ENCODE results near the gene ASPN.

ASPN gene

DNA sequence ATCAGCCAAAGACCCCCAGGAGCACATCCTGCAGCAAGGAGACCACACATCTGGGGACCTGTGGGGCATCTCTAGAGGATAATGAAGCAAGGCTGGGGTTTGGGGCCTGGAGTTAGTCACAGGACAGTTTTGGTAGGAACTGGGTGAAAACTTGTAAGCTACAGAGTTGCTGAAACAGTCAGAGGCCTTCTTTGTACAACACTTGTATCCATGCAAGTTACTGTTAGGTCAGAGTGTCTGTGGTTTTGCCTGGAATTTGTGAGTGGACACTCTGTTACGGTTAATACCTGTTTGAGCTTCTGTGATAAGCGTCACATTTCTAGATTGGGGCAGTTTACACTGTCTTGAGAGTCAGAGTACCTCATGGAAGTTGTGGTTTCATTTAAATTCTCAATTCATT is 22.6 kb upstream of the ASPN start:
- no peak for DNase-seq (ENCODE audit: low read depth)

DNA sequence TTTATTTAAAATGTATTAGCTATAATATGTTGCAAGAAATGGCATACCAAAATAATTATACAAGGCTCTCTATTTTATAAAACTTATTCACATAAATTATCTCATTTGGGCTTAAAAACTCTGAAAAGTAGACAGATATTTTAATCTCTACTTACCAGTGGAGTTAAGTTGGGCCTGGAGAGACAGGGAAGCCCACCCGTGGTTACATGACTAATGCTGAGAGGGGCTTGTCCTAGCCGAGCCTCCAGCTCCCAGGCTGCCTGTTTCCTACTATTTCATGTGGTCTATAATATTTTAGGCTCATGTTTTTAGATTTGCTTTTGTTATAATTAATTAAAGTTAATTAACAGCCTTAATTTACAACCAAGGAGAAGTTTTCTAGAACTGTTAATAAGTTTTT is 20.9 kb upstream of the ASPN start:
- DNase-seq (ENCODE audit: low read depth), result no peak

DNA sequence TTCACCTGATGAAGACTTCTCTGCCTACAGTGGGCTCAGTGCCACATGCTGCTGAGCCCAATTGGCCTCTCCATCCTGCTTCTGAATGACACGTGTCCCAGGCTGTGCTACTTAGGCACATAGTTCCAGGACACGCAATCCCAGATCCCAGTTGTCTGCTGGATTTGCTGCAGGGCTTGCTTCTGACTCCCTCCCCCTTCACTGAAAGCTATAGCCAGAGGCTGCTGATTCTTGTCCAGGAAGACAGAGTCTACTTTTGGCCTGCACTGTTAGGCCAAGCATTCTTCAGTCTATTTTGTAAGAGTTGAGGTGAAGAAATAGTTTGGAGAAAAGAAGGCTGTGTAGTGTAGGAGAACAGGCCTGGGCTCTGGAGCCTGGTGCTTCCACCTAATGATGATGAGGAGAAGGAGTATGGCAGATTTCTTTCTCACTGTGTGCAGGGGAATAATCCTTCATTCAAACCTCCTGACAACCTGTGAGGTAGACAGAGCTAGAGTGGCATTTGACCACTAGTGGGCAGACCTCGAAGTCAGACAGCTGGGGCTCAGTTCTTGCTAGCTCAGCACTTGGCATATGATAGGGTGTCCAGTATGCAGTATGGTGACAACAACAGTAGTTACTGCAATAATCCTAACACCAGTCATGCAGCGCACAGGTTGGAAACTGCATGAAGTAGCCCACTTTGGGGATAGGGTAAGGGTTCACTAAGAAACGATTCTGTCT is 19.5 kb upstream of the ASPN start:
- DNase-seq (ENCODE audit: low read depth), result no peak

DNA sequence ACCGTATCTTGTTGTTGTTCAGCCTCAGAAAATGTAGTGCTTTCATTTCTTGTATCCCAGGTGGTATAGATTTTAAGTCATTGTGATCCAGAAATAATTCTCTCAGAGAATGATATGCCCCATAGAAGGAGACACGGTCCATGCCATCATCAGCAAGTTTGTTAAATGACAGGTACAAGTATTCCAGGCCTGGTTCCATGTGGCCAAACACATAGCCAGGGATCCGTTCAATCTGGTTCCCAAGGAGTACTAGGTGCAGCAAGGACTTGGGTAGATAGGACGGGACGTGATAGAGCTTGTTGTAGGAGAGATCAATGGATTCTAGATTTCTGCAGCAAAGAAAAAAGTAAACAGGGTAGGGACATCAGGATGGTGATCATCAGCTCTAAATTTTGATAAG is 18.4 kb upstream of the ASPN start:
- no peak for DNase-seq (ENCODE audit: low read depth)

DNA sequence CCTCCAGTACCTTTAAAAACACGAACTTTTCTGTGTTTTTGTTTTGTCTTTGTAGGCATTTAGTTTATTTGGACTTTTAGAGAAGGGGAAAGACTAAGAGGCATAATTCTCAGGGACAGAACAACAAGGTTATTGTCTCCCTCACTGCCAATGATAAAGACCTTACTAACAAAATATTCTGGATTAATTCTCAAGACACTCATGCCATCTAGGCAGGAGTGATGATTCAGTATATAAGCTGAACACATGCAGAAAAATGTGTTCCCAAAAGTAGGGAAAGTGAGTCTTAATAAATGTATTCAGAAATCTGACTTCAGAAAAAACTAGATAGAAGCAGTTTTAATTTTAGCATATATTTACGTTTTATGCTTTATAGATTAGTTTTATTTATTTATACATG is 17.4 kb upstream of the ASPN start:
- DNase-seq (ENCODE audit: low read depth), result no peak

DNA sequence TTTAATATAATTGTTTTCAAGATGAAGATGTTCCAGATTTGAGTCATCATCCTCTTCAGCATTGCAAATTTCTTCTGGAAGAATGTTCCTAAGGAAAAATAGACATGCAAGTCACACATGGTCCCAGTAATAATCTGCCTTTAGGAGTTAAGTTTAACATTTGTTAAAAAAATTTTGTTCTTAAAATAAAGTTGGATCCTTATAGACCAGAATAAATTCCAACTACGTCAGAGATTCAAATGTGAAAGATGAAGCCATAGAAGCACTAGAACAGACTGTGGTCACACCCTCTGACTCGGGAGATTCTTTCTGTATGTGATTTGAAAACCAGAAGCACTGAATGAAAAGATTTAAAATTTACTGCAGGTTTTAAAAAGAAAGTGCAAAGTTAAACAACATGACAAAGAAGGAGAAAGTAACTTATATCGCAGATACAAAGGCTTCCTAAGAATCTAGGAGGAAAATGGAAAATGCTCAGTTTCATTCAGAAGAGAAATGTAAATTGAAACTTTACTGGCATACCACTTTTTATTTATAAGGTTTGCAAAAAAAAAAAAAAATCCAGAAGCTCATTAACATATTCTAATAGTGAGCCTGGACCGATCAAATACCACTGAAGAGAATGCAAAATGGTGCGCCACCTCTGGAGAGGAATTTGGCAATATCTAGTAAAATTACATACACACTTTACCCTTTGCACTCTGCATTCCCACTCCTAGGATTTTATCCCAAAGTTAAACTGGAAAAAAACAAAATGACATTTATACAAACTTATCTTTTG is 14.3 kb upstream of the ASPN start:
- DNase-seq (ENCODE audit: low read depth), result no peak

DNA sequence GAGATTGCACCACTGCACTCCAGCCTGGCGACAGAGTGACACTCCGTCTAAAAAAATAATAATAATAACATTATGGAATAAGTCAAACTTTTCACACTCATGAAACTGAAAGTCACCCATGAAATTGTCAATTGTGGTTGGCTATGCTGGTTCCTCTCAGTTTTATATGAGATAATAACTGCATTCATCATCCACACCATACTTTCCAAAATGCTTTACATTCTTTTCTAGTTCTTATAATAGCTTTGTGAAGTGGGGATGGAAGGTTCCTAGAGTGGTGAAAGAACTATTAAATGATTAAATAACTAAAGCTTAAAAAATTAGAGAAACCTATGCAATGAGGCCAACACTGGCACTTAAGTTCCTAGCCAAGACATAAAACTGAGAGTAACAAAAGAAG is 12.6 kb upstream of the ASPN start:
- no peak for DNase-seq (ENCODE audit: low read depth)

DNA sequence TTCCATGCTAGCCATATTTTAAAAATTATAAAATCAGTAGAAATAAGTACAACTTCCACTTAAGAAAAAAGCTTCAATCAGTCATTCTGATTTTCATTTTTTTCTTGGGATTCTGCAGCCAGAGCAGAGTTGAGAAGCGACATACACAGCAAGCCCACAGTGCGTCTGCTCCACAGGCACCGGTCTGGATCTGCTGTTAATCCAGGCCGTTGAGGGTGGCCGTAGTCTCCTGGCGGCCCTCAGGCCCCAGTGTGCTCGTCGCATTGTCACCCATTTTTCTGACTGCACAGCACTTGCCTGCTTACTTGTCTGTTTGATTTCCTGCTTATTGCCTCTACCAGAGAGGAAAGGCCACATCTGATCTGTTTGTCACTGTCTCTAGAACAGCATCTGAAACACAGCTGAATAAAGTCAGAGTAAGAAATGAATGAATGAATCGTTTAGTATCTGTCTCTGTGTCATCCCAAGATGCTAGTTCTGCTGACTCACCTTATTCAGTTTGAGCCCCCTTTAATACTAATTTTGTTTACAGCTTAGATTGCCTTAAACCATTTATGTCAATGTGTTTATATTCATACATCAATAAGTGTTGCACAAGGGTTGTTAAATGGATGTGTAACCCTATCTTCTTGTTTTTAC is 11.6 kb upstream of the ASPN start:
- no peak for DNase-seq (ENCODE audit: low read depth)

DNA sequence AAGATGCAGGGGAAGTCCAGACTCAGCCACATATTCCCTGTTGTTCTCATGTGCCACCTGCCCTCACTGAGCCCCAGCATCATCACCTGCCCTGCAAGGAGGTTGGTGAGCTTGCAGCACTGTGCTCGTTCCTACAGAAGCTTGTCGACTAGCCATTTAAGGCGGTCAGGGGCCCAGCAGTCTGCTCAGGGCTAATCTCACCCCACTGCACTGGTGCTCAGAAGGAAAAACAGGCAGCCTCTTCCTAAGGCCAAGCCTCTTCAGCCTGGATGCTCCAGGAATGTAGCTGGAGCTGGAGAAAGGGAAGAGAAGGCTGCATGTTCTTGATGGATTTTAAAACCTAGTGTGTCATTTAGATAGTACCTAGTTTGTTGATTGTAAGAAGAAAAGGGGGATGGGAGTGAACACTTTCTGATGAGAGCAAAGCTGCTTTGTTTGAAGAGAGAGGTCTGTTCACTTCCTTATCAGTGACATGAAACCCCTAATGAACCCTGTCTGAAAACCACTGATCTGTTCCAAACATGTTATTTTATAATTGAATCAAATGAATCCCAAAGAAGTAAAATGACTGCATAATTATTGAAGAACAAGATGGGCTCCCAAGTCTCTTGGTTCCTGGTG is 10.6 kb upstream of the ASPN start:
- no peak for DNase-seq (ENCODE audit: low read depth)

DNA sequence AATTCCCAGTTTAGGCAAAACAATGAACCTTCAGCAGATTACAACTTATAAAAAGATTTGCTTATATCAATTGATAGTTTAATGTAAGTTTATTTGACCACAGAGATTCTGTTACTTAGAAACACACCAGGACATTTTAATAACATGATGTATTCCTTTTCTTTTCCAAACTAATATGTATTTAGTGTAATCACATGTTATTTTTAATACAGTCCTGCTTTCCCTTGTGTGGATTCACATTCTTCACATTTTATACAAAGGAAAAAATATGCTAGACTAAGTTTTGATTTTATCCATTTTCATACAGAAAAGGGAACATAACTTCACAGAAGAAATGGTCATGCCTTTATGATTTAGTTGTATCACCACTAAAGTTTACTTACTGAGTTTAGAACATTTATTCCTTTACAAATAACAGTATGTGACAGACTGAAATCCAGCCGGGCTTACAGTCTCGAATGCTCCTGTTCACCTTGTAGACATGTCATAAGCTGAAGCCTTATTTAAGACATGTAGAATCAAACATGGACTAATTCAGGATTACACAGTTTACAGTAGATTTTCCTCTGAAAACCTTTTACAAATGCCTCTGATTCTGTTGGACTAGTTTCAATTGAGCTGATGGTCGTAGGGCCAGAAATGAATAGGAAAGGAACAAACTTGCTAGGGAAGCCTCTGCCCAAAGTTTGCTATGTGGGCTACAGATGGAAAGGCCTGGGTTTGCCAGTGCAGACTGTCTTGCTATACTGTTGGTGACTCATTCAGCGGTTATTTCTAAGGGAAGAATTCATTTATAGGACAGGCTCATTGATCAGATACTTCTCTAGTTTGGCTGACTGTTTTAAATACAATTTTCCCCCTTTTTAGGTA is 6.6 kb upstream of the ASPN start:
- DNase-seq (ENCODE audit: low read depth), result no peak

DNA sequence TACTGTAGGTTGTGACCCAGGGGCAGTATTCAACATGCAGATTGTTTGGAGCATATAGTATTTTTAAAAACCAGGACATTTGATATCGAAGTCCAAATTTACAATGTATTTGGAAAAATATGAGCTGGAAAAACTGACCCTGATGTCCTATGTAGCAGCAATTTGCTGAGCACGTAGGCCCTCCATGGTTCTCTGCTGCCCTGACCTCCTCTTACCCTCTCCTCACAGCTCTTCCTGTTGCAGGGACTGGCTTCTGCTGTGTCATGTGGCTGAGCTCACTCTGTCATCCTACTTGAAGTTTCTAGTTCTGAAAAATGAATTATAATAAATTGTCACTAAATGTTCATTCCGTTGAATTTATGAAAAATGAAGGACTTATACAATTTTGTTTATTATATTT is 4.1 kb upstream of the ASPN start:
- no peak for DNase-seq (ENCODE audit: low read depth)

DNA sequence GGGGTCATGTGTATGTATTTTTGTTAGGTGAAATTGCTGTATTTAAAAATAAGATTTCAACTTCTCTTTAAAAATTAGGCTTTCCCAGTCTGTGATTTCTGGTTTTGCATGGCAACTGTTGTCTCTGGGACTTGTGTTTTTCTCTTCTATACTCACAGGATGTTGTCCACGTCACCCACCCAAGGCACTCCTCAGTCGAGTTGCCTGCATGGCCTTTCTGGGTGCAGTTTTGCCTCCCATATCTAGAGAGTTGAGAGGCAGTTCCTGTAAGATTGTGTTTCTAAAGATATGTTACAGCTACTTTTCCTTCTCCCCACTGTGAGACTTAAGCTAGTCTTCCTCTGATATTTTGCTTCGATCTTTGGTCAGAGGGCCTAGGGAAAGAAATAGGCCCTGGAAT is 2.3 kb upstream of the ASPN start:
- no peak for DNase-seq (ENCODE audit: low read depth)

DNA sequence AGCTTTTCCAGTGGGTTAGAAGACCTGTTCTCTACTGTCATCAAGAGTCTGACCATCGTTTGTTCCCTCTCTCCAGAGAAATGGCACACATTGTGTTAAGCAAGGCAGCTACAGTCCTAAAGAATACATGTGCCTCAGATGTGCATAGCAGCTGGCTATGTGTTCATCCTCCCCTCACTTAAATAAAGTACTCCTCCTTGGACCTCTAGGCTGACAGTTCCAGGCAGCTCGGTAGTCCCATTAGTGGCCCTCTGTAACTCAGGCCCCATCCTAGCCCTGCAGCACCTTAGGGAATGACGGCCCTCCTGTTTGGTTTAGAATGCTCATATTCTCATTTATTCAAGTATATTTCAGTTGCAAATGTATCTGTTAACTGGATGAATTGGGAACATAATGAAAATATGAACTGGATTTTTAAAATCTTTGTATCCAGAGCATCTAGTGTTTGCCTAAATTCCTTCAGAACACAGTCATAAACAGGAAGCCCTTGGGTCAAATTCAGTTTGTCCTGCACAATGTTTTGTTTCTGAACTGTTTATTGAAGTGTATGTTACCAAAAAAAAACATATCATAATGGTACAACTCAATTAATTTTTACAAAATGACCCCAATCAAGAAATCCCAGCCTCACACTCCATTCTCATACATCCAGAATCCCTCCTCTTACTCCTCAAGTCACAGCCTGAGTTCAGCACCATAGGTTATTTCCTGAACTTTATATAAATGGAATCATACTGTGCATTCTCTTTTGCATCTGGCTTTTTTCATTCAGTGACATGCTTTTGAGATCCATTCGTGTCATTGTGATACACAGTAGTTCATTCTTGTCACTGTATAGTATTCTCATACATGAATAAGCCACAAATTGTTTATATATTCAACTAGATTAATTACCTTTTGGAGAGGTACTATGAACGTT is 1.6 kb upstream of the ASPN start:
- DNase-seq (ENCODE audit: low read depth), result no peak

DNA sequence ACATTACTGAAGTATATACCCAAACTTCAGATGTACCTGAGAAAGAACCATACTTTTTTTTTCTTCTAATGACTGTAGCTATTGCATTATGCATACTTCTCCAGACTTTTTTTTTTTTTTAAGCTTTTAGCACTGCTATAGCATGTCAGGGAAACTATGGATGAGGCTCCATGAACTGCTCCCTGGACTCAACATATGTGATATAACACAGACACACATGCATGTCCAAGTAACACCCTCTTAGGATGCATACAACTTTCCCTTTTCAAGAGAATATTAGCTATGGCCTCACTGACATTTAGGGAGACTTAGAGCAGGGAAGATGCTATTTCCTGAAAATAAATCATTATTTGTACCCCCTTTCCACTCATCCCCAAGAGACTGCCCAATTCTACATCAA is 499 bp upstream of the ASPN start:
- no peak for DNase-seq (ENCODE audit: low read depth)

DNA sequence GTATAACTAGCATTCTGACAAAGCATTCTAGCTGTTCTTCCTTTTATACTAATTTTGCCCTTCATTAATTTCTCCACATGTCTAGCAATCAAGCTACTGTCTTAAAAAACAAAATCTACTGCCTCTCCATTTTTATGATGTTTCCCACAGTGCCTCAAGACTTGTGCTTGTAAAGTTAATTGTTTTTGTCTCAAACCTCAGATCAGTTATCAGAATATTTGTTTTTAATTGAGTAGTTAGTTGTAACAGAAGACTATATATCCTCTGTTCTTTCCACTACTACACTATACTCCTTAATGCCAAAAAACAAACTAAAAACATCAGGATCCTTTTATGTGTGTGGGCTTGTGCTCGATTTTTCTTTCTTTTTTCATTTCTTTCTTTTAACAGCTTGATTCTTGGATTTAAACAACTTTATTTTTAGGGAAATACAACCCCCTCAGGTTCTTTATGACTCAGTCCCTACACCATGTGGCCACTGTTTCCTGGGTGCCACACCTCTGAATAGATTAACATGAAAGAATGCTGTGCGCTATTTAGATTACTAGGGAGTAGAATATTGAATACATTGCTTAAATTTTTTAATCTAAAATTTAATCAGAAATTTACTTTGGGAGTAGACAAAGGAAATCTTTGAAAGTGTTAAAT is 1.2 kb downstream of the ASPN start:
- DNase-seq (ENCODE audit: low read depth), result no peak

DNA sequence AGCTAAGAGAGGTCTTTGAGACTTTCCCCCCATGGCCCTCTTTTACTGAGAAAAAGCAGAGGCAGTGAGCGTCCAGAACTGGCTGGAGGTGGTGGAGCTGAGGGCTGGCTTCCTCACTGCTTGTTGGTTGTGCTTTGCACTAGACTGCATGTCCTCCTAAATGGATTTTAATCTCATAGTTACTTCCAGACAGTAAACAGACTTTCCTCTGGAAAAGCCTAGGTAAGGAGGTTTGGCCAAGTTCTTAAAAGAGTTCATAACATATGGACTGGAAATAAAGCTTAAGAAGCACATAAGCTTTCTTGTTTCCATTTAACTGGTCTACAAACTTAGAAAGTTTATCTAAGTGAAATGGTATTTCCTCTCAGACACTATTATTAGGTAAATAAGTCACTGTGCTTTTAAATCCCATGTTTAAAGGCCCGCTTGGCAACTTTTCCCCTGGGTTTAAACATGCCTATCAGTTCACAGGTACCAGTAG is 2.0 kb downstream of the ASPN start:
- no peak for DNase-seq (ENCODE audit: low read depth)

DNA sequence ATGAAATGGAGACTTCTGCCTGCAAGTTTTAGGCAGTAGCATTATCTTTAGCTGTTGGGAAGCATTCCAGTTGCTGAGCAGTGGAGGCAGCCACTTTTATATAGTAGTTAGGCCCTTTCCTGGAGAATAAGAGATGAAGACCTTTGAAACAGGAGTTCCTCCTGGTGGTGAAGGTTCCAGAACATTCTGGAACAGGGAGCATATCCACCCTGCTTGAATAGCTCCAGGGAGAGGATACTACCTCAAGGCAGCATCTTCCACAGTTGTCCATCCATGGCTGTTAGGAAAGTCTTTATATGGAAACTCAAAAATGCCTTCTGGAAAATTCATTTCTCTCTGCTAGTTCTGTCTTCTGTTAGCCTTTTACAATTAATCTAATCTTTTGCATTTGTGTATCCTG is 3.0 kb downstream of the ASPN start:
- DNase-seq (ENCODE audit: low read depth), result no peak

DNA sequence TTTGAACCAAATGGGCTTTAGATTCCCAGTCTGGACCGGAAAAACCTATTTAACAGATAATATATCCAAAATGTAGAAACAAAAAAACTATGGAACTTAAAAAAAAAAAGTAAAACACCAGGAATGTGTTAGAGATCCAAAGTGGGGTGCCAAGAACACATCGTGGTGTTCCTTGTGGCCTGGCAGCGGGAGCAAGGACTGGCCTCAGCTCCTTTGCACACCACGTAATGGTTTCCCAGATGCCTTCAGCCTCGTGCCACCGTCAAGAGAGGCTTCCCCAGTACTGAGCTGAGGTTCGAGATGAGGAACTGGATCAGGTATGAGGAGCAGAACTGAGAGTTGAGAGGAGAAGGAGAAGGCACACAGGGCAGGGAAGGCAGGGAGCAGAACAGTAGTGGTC is 3.5 kb downstream of the ASPN start:
- DNase-seq (ENCODE audit: low read depth), result no peak

DNA sequence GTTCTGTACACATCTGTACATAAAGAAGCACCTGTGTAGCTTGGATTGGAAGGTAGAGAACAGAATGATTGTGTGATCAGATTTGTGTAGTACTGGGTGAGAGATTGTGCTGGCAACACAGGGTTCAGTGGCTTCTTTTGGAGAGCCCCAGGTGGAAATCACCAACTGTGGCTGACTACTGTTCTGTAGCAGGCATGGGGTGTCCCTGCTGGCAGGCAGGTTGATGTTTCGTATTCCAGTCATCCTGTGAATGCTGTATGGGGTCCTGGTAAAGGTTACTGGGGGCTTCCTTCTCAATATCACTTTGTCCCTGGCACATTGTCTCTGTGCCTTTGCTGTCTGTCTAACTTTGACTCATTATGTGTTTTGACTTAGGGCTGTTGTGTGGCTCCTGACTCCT is 5.3 kb downstream of the ASPN start:
- DNase-seq (ENCODE audit: low read depth), result no peak

DNA sequence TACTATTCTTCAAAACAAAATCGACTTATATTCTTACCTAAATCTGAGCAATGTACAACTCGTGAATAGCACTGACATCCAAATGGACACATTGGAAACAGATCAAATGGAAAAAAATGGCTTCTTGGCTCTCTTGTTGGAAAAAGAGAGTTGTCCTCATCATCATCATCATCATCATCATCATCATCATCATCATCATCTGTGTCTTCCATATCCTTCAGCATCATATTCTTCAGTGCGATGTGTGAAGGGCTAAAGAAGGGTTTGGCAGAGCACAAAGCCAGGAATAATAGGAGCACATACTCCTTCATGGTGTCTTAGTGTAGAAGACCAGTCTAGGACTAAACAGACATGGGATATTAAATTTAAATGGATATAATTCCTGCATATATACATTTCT is 7.7 kb downstream of the ASPN start:
- no peak for DNase-seq (ENCODE audit: low read depth)
